WTC11 (cell line): Measurements from ENCODE around the gene PKM. TPM values are rescaled to one million over a fixed set of nuclear protein-coding genes. Genes with fewer than 3 reads are reported as not detected.

Experiments
- ATAC-seq: fragments of 200-7000 bp; cut with Tn5 transposase; 2 replicates; pipeline ENCODE4 v1.10.0; 2021; ENCODE audit warnings: mild to moderate bottlenecking, moderate library complexity
- CTCF ChIA-PET: fragments of 300-600 bp; sonication (Branson Sonifier 250); formaldehyde crosslinking; loops from one replicate; lab custom pipeline; 2021; ENCODE audit warnings: antibody characterized with exemption; lab: Charles Lee
- POLR2A ChIA-PET: fragments of 350-600 bp; sonication (Branson Sonifier 250); formaldehyde crosslinking; loops from one replicate; lab custom pipeline; 2021; ENCODE audit warnings: antibody characterized with exemption; lab: Charles Lee
- DNase-seq: peaks from one replicate; pipeline ENCODE4 v3.0.0; 2021; ENCODE audit warnings: low spot score
- H3K27ac Mint-ChIP-seq: 2 replicates; pipeline ENCODE4 v1.8.0; 2021; ENCODE audit warnings: mixed read lengths
- H3K27me3 Mint-ChIP-seq: 2 replicates; pipeline ENCODE4 v1.8.0; 2021; ENCODE audit warnings: low read depth, mild to moderate bottlenecking, moderate library complexity, mixed read lengths
- H3K36me3 Mint-ChIP-seq: 2 replicates; pipeline ENCODE4 v1.8.0; 2021; ENCODE audit warnings: mixed read lengths
- H3K4me1 Mint-ChIP-seq: 2 replicates; pipeline ENCODE4 v1.8.0; 2022; ENCODE audit warnings: mixed read lengths
- H3K4me3 Mint-ChIP-seq: 2 replicates; pipeline ENCODE4 v1.8.0; 2021; ENCODE audit warnings: mild to moderate bottlenecking, moderate library complexity, mixed read lengths
- H3K9me3 Mint-ChIP-seq: 2 replicates; pipeline ENCODE4 v1.8.0; 2021; ENCODE audit warnings: mixed read lengths
- CREB1 ChIP-seq: sonication (generic); formaldehyde crosslinking; IDR thresholded peaks from 2 replicates; pipeline ENCODE4 v1.8.0; 2023; ENCODE audit warnings: mild to moderate bottlenecking, missing genetic modification reagents
- CREM ChIP-seq: sonication (generic); formaldehyde crosslinking; IDR thresholded peaks from 2 replicates; pipeline ENCODE4 v1.8.1; 2022; ENCODE audit warnings: mild to moderate bottlenecking, missing genetic modification reagents, moderate library complexity
- ETV6 ChIP-seq: sonication (generic); formaldehyde crosslinking; IDR thresholded peaks from 2 replicates; pipeline ENCODE4 v1.8.1; 2022; ENCODE audit warnings: mild to moderate bottlenecking, missing genetic modification reagents
- FOXK1 ChIP-seq: sonication (generic); formaldehyde crosslinking; IDR thresholded peaks from 2 replicates; pipeline ENCODE4 v1.8.0; 2022; ENCODE audit warnings: mild to moderate bottlenecking, moderate library complexity, missing genetic modification reagents
- FOXP1 ChIP-seq: sonication (generic); formaldehyde crosslinking; IDR thresholded peaks from 2 replicates; pipeline ENCODE4 v1.8.0; 2022; ENCODE audit warnings: missing genetic modification reagents, mild to moderate bottlenecking, moderate library complexity, borderline replicate concordance
- HMGA2 ChIP-seq: fragments of 250-450 bp; sonication (Bioruptor Pico); IDR thresholded peaks from 2 replicates; pipeline ENCODE4 v1.4.0; 2021; ENCODE audit warnings: mild to moderate bottlenecking, moderate library complexity
- JAZF1 ChIP-seq: fragments of 250-450 bp; sonication (Bioruptor Pico); IDR thresholded peaks from 2 replicates; pipeline ENCODE4 v1.9.0; 2021; ENCODE audit warnings: moderate library complexity, mild to moderate bottlenecking, inconsistent platforms
- KAT7 ChIP-seq: sonication (generic); formaldehyde crosslinking; IDR thresholded peaks from 2 replicates; pipeline ENCODE4 v1.8.1; 2023; ENCODE audit warnings: missing genetic modification reagents, mild to moderate bottlenecking, borderline replicate concordance
- MYBL2 ChIP-seq: sonication (generic); formaldehyde crosslinking; IDR thresholded peaks from 2 replicates; pipeline ENCODE4 v1.8.1; 2023; ENCODE audit warnings: mild to moderate bottlenecking, moderate library complexity, missing genetic modification reagents
- SMAD3 ChIP-seq: sonication (generic); formaldehyde crosslinking; IDR thresholded peaks from 2 replicates; pipeline ENCODE4 v1.8.0; 2022; ENCODE audit warnings: missing genetic modification reagents, mild to moderate bottlenecking, borderline replicate concordance
- SMAD4 ChIP-seq: sonication (generic); formaldehyde crosslinking; IDR thresholded peaks from 2 replicates; pipeline ENCODE4 v1.8.0; 2022; ENCODE audit warnings: mild to moderate bottlenecking, missing genetic modification reagents
- SOX15 ChIP-seq: fragments of 250-450 bp; sonication (Bioruptor Pico); IDR thresholded peaks from 2 replicates; pipeline ENCODE4 v1.9.0; 2021; ENCODE audit warnings: mild to moderate bottlenecking
- ZNF219 ChIP-seq: sonication (generic); formaldehyde crosslinking; IDR thresholded peaks from 2 replicates; pipeline ENCODE4 v1.8.0; 2023; ENCODE audit warnings: missing genetic modification reagents, mild to moderate bottlenecking, borderline replicate concordance
- ZNF317 ChIP-seq: sonication (generic); formaldehyde crosslinking; IDR thresholded peaks from 2 replicates; pipeline ENCODE4 v1.8.1; 2023; ENCODE audit warnings: low read depth, mild to moderate bottlenecking, moderate library complexity, missing genetic modification reagents, borderline replicate concordance
- ZNF396 ChIP-seq: fragments of 250-450 bp; sonication (Bioruptor Pico); IDR thresholded peaks from 2 replicates; pipeline ENCODE4 v1.8.0; 2021; ENCODE audit warnings: mild to moderate bottlenecking, moderate library complexity, borderline replicate concordance
- total RNA-seq: library from RNA; stranded (reverse); gene quantifications from 3 replicates; pipeline ENCODE4 v1.2.3, GENCODE V29; 2021
- TF ChIP-seq, protein P1 (sequence below): sonication (generic); formaldehyde crosslinking; IDR thresholded peaks from 2 replicates; pipeline ENCODE4 v1.8.1; 2022; ENCODE audit warnings: mild to moderate bottlenecking, missing genetic modification reagents, moderate library complexity, borderline replicate concordance
- TF ChIP-seq, protein P2 (sequence below): fragments of 200-600 bp; IDR thresholded peaks from 2 replicates; pipeline ENCODE4 v1.8.0; 2022; ENCODE audit warnings: antibody characterized with exemption
- TF ChIP-seq, protein P3 (sequence below): fragments of 250-450 bp; sonication (Bioruptor Pico); IDR thresholded peaks from 2 replicates; pipeline ENCODE4 v1.9.0; 2021; ENCODE audit warnings: mild to moderate bottlenecking, borderline replicate concordance
- TF ChIP-seq, protein P4 (sequence below): sonication (generic); formaldehyde crosslinking; conservative IDR thresholded peaks from 2 replicates; pipeline ENCODE4 v1.8.1; 2022; ENCODE audit warnings: mild to moderate bottlenecking, missing genetic modification reagents
- TF ChIP-seq, protein P5 (sequence below): sonication (generic); formaldehyde crosslinking; IDR thresholded peaks from 2 replicates; pipeline ENCODE4 v1.8.0; 2023; ENCODE audit warnings: missing genetic modification reagents
- TF ChIP-seq, protein P6 (sequence below): sonication (generic); formaldehyde crosslinking; IDR thresholded peaks from 2 replicates; pipeline ENCODE4 v1.8.0; 2023; ENCODE audit warnings: mild to moderate bottlenecking, missing genetic modification reagents
- TF ChIP-seq, protein P7 (sequence below): fragments of 250-450 bp; sonication (Bioruptor Pico); conservative IDR thresholded peaks from 2 replicates; pipeline ENCODE4 v1.9.0; 2021; ENCODE audit warnings: mild to moderate bottlenecking

Gene PKM
- total RNA-seq, 1 experiment from 2014 or later, result 858 TPM

DNA sequence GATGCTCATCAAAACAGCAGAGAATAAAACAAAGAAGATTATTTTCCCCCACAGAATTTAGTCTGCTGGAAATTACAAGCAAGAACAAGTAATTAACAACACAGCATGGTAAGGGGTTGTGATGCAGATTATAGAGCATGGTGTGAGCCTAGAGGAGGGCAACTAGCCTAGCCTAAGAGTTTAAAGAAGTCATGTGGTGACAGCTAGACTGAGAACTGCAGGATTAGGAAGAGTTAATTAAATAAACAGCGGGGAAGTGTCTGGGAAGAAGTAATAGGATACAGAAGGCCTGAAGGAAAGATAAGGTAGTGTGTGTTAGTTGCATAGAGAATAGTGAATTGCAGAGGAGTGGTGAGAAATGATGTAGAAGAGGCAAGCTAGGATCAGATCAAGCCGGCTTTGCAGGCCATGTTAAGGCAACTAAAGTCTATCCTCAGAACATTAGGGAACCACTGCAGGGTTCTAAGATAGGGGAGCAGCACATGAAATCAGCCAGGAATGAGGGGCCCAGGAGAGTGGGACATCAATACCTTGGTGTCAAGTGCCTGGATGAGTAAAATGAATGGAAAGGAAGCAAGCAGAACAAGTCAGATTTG lies 11.9 kb upstream of the PKM start (continued):
- no peak for TF ChIP-seq CREB1
- TF ChIP-seq SMAD4, result peak; percentile 67
- TF ChIP-seq, protein P1, sequence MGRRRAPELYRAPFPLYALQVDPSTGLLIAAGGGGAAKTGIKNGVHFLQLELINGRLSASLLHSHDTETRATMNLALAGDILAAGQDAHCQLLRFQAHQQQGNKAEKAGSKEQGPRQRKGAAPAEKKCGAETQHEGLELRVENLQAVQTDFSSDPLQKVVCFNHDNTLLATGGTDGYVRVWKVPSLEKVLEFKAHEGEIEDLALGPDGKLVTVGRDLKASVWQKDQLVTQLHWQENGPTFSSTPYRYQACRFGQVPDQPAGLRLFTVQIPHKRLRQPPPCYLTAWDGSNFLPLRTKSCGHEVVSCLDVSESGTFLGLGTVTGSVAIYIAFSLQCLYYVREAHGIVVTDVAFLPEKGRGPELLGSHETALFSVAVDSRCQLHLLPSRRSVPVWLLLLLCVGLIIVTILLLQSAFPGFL (CRISPR knock-in tag), result no peak
- TF ChIP-seq CREM (CRISPR knock-in tag), result no peak
- TF ChIP-seq FOXP1 (CRISPR knock-in tag), result no peak

DNA sequence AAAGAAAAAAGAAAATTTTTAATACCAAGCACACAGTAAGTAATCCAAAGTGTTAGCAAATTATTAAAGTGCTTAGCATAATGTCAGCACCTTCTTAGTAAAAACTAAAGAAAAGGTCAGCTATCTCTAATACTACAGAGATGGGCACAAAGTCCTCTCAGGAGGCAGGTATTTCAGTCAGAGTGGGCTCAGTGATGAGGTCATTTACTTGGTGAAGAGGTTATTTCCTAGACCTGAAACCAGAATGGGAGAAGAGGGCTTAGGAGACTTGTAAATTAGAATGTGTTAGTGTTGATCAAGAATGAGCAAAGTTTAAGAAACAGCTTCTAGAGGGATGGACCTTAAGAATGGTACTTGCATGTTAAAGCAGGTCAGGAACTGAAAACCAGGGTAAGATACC lies 8.7 kb upstream of the PKM start:
- ChIA-PET CTCF (interaction anchor here (1.2 kb wide), 1 partner anchor 13 kb away, joined by 5 read pairs; no protein-coding TSS in a partner anchor), POLR2A (no interaction called here)
- Mint-ChIP-seq H3K27ac (no peak overlapping the region), H3K27me3 (peaks cover 100% of the 10 kb centered on the region), H3K4me3 (no peak overlapping the region), H3K4me1 (peaks cover 39% of the 10 kb centered on the region), H3K36me3 (peaks cover 42% of the 10 kb centered on the region), H3K9me3 (no peaks in the 10 kb centered on the region)
- ATAC-seq (no peak), DNase-seq (no peak)
- TF ChIP-seq CREM (CRISPR knock-in tag), result no peak
- TF ChIP-seq, protein P2, sequence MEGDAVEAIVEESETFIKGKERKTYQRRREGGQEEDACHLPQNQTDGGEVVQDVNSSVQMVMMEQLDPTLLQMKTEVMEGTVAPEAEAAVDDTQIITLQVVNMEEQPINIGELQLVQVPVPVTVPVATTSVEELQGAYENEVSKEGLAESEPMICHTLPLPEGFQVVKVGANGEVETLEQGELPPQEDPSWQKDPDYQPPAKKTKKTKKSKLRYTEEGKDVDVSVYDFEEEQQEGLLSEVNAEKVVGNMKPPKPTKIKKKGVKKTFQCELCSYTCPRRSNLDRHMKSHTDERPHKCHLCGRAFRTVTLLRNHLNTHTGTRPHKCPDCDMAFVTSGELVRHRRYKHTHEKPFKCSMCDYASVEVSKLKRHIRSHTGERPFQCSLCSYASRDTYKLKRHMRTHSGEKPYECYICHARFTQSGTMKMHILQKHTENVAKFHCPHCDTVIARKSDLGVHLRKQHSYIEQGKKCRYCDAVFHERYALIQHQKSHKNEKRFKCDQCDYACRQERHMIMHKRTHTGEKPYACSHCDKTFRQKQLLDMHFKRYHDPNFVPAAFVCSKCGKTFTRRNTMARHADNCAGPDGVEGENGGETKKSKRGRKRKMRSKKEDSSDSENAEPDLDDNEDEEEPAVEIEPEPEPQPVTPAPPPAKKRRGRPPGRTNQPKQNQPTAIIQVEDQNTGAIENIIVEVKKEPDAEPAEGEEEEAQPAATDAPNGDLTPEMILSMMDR, result no peak
- TF ChIP-seq, protein P3, sequence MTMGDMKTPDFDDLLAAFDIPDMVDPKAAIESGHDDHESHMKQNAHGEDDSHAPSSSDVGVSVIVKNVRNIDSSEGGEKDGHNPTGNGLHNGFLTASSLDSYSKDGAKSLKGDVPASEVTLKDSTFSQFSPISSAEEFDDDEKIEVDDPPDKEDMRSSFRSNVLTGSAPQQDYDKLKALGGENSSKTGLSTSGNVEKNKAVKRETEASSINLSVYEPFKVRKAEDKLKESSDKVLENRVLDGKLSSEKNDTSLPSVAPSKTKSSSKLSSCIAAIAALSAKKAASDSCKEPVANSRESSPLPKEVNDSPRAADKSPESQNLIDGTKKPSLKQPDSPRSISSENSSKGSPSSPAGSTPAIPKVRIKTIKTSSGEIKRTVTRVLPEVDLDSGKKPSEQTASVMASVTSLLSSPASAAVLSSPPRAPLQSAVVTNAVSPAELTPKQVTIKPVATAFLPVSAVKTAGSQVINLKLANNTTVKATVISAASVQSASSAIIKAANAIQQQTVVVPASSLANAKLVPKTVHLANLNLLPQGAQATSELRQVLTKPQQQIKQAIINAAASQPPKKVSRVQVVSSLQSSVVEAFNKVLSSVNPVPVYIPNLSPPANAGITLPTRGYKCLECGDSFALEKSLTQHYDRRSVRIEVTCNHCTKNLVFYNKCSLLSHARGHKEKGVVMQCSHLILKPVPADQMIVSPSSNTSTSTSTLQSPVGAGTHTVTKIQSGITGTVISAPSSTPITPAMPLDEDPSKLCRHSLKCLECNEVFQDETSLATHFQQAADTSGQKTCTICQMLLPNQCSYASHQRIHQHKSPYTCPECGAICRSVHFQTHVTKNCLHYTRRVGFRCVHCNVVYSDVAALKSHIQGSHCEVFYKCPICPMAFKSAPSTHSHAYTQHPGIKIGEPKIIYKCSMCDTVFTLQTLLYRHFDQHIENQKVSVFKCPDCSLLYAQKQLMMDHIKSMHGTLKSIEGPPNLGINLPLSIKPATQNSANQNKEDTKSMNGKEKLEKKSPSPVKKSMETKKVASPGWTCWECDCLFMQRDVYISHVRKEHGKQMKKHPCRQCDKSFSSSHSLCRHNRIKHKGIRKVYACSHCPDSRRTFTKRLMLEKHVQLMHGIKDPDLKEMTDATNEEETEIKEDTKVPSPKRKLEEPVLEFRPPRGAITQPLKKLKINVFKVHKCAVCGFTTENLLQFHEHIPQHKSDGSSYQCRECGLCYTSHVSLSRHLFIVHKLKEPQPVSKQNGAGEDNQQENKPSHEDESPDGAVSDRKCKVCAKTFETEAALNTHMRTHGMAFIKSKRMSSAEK (CRISPR knock-in tag), result no peak
- TF ChIP-seq ZNF396 (CRISPR knock-in tag), result no peak
- no peak for TF ChIP-seq ETV6
- TF ChIP-seq, protein P4, sequence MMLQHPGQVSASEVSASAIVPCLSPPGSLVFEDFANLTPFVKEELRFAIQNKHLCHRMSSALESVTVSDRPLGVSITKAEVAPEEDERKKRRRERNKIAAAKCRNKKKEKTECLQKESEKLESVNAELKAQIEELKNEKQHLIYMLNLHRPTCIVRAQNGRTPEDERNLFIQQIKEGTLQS (CRISPR knock-in tag), result no peak
- TF ChIP-seq SMAD3 (CRISPR knock-in tag), result no peak
- TF ChIP-seq, protein P5, sequence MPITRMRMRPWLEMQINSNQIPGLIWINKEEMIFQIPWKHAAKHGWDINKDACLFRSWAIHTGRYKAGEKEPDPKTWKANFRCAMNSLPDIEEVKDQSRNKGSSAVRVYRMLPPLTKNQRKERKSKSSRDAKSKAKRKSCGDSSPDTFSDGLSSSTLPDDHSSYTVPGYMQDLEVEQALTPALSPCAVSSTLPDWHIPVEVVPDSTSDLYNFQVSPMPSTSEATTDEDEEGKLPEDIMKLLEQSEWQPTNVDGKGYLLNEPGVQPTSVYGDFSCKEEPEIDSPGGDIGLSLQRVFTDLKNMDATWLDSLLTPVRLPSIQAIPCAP (CRISPR knock-in tag), result no peak
- no peak for TF ChIP-seq MYBL2 (CRISPR knock-in tag)
- TF ChIP-seq SOX15 (CRISPR knock-in tag), result no peak
- TF ChIP-seq ZNF317 (CRISPR knock-in tag), result no peak
- TF ChIP-seq, protein P6, sequence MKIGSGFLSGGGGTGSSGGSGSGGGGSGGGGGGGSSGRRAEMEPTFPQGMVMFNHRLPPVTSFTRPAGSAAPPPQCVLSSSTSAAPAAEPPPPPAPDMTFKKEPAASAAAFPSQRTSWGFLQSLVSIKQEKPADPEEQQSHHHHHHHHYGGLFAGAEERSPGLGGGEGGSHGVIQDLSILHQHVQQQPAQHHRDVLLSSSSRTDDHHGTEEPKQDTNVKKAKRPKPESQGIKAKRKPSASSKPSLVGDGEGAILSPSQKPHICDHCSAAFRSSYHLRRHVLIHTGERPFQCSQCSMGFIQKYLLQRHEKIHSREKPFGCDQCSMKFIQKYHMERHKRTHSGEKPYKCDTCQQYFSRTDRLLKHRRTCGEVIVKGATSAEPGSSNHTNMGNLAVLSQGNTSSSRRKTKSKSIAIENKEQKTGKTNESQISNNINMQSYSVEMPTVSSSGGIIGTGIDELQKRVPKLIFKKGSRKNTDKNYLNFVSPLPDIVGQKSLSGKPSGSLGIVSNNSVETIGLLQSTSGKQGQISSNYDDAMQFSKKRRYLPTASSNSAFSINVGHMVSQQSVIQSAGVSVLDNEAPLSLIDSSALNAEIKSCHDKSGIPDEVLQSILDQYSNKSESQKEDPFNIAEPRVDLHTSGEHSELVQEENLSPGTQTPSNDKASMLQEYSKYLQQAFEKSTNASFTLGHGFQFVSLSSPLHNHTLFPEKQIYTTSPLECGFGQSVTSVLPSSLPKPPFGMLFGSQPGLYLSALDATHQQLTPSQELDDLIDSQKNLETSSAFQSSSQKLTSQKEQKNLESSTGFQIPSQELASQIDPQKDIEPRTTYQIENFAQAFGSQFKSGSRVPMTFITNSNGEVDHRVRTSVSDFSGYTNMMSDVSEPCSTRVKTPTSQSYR (CRISPR knock-in tag), result no peak
- TF ChIP-seq HMGA2 (CRISPR knock-in tag), result no peak
- TF ChIP-seq ZNF219, result no peak
- TF ChIP-seq JAZF1 (CRISPR knock-in tag), result no peak
- TF ChIP-seq, protein P7, sequence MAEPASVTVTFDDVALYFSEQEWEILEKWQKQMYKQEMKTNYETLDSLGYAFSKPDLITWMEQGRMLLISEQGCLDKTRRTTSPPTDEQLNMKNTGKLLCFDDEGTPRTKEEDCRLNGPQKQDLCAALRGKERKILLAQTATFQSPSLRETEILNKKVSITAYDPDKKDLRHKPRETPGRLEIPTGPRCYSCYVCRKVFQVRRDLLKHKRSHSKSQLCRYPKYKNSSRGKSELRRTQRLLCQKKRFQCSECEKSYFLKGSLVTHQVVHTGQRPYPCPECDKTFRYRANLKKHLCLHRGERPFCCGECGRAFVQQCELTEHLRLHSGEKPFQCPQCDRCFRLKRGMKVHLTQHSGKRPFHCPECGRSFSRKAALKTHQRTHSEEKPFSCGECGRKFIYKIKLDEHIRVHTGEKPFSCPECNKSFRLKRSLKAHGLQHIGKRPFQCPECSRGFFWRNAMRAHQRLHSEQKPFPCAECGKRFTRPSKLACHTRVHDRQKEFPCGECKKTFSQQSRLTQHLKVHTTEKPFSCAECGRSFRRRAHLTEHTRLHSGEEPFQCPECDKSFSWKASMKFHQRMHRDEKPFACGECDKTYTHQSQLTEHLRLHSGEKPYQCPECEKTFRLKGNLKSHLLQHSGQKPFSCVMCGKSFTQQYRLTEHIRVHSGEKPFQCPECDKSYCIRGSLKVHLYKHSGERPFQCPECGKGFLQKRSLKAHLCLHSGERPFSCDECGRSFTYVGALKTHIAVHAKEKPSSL (CRISPR knock-in tag), result no peak
- no peak for TF ChIP-seq KAT7 (CRISPR knock-in tag)
- TF ChIP-seq FOXK1 (CRISPR knock-in tag), result no peak
